Islet precursor cell (in vitro differentiated cells): ENCODE measurements around the gene CIPC.
A peak's percentile ranks its signal among the peaks of the same experiment; 100 is the strongest.

ENCODE experiments used
- DNase-seq: peaks from one replicate; pipeline ENCODE4 v3.0.0-alpha.2; 2018

The CIPC gene

DNA sequence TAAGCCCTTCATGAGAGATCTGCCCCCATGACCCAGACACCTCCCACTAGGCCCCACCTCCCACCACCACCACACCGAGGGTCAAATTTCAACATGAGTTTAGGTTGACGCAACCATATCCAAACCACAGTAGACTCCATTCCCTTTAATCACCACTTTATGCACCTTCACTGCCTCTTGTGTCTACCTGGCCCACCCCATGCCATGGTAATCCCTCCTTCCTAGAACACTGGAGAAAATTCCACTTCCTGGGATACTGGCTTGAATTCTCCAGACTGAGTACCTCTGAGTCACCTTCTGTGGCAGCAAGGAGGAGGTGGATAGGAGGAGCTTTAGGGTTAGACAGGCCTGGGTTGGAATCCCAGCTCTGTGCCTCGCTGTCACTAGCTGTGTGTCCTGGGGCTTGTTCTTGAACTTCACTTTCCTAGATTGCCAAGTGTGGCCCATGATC is 26.1 kb upstream of the CIPC start:
- DNase-seq: peak; percentile 82

DNA sequence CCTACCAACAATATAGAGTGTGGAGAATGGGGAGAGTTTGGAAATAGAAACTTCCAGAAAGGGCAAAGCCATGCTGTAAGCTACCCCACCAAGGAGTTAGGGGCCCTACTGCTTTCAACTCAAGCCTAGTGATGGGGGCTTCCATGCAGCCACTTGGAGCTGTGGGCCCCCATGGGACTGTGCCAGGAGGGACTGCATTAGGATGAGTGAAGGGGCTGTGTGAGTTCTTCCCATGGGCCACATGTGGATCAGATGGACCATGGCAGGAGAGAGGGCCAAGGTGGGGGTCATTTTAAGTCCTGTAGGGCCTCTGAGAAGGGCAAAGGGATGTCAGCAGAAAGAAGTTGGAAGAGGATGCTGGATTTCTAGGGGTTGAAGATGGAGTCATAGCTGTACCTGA is 23.1 kb upstream of the CIPC start:
- no peak for DNase-seq

DNA sequence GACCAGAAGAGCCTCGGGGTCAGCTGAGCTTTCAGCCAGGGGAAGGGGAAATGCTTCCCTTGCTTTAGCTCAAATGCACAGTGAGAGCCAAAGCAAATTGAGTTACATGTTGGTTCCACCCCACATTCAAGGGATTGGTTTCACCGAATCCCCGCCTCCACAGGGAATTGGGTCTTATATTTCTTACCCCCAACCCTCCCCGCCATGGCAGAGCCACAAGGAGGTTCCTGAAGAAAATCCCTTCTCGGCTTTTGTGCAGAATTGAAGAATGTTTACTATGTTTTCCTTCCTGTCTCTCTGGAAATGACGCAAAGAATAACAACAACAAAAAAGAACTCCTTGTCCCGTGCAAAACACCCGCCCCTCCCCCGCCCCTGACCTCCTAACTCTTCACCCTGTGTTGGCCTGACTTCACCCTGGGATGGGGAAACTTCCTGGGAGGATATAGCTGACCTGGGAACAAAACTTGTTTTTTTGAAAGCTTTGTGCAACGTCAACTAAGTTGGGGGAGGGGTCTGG is 21.9 kb upstream of the CIPC start:
- no peak for DNase-seq

- no peak for DNase-seq
These were observed 21.0 kb upstream of the CIPC start for GRCh38 chr14:77077040-77077439.

DNA sequence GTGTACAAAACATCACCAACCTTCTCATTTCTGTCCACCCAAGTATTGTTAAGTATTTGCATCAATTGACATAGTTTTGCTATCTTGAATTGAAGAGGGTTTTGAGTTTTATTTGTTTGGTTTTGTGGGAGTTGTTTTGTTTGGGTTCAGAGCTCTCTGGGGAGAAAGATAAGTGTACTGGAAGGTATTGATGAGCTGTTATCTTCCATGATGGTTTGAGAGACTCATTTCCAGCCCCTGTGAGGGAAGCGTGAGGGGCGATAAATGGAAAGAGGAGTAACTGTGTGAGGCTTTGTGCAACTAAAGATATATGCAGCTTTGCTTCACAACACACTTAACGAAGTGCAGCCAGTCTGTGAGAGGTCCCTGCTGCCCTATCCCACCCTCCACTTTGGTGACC is 15.7 kb upstream of the CIPC start:
- DNase-seq: no peak

GRCh38 chr14:77083082-77083481 is 15.0 kb upstream of the CIPC start:
- DNase-seq: no peak

DNA sequence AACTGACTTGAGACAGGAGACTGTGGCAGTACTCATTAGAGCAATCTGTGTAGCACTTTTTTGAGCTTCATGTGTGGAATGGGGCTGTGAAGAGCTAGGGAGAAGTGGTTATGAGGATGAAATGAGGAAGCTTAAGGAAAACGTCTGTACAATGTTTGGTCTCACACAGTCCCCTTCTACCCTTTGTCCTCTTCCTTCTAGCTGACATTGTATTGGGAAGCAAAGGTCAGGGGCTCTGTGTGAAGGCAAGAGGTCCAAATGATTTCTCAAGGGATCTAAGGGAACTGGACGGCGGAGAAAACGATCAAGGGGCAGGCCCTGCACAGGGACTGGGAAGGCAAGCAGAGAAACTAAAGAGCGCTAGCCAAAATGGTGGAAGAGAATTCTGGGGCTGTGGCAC is 13.1 kb upstream of the CIPC start:
- no peak for DNase-seq

DNA sequence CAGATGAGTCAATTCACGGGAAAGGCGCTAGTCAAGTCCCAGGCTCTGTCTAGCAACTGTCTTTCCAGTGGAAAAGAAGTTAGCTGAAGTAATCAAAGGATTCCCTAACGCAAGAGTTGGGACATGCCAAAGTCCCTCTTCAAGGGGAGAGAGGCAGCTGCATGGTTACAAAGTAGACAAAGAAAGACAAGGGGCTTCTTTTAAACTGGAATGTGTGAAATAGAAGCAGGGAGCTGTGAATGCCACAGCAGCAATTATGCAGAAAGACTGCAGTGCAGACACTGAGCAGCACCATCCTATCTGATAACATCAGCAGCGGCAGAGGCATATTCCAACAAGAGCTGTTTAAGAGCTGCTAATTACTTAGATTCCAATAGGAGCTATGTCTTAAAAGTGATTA is 12.5 kb upstream of the CIPC start:
- peak; percentile 88 for DNase-seq

GRCh38 chr14:77086017-77086727 is 11.9 kb upstream of the CIPC start:
- DNase-seq: peak; percentile 83

DNA sequence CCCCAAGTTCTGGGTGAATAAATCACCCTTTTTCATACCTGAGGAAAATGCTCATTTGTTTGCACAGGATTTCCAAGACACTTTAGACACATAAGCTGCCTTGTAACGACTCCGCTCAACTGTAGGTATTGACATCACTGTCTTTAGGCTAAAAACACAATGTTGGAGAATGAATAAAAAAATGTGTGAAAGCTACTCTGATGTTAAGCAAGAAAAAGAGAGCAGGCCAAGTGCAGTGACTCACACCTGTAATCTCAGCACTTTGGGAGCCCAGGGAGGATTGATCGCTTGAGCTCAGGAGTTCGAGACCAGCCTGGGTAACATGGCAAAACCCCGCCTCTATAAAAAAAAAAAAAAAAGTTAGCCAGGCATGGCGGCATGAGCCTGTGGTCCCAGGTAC is 11.1 kb upstream of the CIPC start:
- DNase-seq: no peak

DNA sequence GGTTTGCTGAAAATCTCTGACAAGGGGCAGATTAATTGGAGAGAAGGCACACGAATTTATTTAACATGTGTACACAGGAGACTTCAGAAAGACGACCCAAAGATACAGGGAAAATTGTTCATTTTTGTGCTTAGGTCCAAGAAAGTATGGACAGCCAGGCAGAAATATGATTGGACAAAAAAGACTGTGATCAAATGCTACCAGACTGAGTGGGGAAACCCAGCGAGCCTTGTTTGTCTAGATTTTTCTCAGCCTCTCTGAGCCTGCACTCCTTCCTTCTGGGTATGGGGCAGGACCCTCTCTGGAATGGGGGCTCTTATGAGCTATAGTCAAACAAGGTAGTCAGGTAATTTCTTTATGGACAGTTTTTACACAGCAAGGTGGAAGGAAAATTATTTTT is 10.4 kb upstream of the CIPC start:
- DNase-seq: no peak

- DNase-seq: peak; percentile 96
These were observed 9.8 kb upstream of the CIPC start for GRCh38 chr14:77088219-77088618.

GRCh38 chr14:77088645-77089044 is 9.4 kb upstream of the CIPC start:
- peak; percentile 60 for DNase-seq

GRCh38 chr14:77091518-77091917 is 6.5 kb upstream of the CIPC start:
- no peak for DNase-seq

GRCh38 chr14:77092676-77093075 is 5.4 kb upstream of the CIPC start:
- no peak for DNase-seq

DNA sequence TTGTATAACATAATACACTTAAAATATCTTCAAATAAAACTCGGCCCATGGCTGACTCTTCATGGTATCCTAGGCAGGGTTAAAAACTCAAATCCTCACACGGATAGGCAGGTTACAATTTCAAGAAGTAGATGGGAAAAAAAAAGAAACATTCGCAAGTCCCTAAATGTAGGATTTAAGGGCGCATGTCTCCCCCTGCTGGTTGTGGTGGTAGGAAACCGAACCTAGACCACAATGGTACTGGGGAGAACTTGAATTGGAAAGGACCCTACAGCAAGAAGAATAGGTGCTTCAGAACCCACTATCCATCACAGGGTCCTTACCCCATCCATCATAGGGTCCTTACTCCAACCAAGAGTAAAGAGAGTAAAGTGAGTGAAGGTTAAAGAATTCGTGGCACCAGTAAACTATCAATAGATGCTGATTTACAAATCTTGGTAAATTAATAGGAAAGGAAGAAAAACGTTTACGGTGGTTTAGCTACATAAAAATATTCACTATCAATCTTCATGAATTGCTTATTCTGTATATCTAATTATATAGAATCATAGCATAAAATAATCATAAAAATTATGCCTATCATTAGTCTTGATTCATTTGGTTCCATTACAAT is 3.3 kb upstream of the CIPC start:
- peak; percentile 86 for DNase-seq

- no peak for DNase-seq
These were observed 905 bp upstream of the CIPC start for GRCh38 chr14:77097006-77097699.

DNA sequence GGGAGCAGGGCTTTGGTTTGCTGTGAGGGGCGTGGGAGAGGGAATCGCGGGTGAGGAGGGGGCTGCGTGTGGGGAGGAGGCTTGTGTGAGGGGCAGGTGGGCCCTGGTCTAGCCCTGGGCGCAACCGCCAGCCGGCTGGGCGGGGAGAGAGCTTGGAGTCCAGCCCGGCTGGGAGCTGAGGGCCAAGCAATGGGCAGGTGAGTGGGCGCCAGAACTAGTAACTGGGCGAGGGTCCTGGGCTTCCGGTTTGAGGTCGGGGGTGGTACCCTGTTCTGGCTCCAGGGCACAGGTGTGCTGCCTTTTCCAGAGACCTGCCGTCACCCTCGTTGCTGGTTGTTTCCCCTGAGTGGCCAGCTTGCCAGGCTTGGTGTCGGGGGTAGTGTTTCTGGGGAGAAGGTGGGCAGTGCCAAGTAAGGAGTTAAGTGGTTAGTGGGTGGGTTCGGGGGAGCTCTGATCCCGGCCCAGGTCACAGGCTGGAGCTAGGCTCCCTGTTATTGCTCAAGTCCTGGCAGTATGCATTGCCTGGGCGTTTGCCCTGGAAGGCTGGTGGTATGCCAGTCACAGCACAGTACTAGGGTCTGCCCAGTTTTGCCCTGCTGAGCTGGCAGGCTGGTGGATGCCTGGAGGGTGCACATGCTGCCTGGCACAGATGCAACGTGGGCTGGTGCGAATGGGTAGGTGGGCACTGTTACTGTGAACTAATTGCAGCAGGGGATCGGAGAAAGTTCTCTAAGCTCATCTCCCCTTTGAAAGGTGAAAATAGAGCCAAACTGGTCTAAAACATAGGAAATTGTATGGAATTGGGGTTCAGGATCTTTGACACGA is 683 bp downstream of the CIPC start:
- DNase-seq: peak; percentile 68

- DNase-seq: no peak
These were observed 1.5 kb downstream of the CIPC start for GRCh38 chr14:77099425-77100167.

- DNase-seq: no peak
These were observed 2.9 kb downstream of the CIPC start for GRCh38 chr14:77100961-77101360.

DNA sequence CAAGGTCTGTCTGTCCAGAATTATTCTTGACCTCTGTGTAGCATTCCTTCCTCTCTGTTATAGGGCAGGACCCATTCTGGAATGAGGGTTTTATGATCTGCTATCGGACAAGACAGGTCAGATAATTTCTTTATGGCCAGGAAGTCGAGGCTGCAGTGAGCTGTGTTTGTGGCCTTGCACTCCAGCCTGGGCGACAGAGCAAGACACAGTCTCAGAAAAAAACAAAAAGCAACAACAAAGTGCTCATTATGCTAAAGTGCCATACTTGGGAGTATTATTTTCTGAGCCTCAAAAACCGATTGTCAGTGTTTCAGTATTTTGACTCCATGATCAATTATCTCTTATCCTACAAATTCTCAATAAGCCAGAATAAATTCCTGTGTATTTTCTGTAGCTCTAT is 4.1 kb downstream of the CIPC start:
- no peak for DNase-seq

DNA sequence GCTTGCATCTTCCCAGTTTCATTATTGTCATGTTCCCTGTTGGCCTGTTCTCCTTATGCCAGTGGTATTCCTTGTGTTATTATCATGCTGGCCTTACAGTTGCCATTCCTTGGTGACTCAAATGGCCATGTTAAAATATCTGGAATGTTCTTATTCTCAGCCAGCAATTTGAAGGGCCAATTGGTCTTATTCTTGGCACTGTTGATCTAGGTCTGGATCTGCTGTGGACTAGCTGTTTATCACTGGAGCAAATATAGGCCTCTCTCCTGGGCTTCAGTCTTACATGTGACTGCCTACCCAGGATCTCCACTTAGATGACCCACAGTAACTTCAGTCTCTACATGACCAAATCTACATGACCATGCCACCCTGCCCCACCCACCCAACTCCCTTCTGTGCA is 5.4 kb downstream of the CIPC start:
- no peak for DNase-seq
